Lung (tissue), 12 donors: ENCODE data around the gene CPS1. TPM values are rescaled to one million over a fixed set of nuclear protein-coding genes. Genes with fewer than 3 reads are reported as not detected.
A peak's percentile ranks its signal among the peaks of the same experiment; 100 is the strongest.

Experiments used
- ATAC-seq: fragments of 200-7000 bp; cut with Tn5 transposase; one replicate; pipeline ENCODE4 v1.9.1; 2020; ENCODE audit warnings: moderate number of reproducible peaks; ENCODE audit not compliant: insufficient read depth, low FRiP score
- DNase-seq, 3 donors: peaks; one replicate each; pipeline ENCODE4 v3.0.0-alpha.2; 2013 to 2017
- H3K27ac ChIP-seq, 2 donors: one replicate each; pipeline ENCODE4 v1.5.1; 2013; ENCODE audit warnings: mild to moderate bottlenecking in 2 of 2, moderate library complexity in 2 of 2, control low read depth in 1 of 2, inconsistent platforms in 1 of 2, low read depth in 1 of 2, low read length in 1 of 2
- H3K27me3 ChIP-seq, 3 donors: one replicate each; pipeline ENCODE4 v1.5.1; 2013; ENCODE audit warnings: low read length in 2 of 3; ENCODE audit not compliant: control insufficient read depth in 3 of 3, insufficient read depth in 3 of 3
- H3K36me3 ChIP-seq, 4 donors: one replicate each; pipeline ENCODE4 v1.5.1; 2013; ENCODE audit warnings: low read length in 4 of 4, mild to moderate bottlenecking in 1 of 4, moderate library complexity in 1 of 4; ENCODE audit not compliant: control insufficient read depth in 4 of 4, insufficient read depth in 4 of 4
- H3K4me1 ChIP-seq, 5 donors: one replicate each; pipeline ENCODE4 v1.5.1; 2013; ENCODE audit warnings: low read length in 5 of 5, mild to moderate bottlenecking in 2 of 5, moderate library complexity in 1 of 5; ENCODE audit not compliant: control insufficient read depth in 5 of 5, insufficient read depth in 5 of 5
- H3K4me3 ChIP-seq: one replicate; pipeline ENCODE4 v1.5.1; 2013; ENCODE audit warnings: mild to moderate bottlenecking, control low read depth, moderate library complexity
- H3K9ac ChIP-seq, 2 donors: one replicate each; pipeline ENCODE4 v1.5.1; 2013; ENCODE audit warnings: low read length in 2 of 2, control low read depth in 1 of 2; ENCODE audit not compliant: insufficient read depth in 1 of 2
- H3K9me3 ChIP-seq, 4 donors: one replicate each; pipeline ENCODE4 v1.5.1; 2013; ENCODE audit warnings: low read length in 3 of 4, mild to moderate bottlenecking in 1 of 4, moderate library complexity in 1 of 4; ENCODE audit not compliant: control insufficient read depth in 4 of 4, insufficient read depth in 3 of 4
- CTCF ChIP-seq: IDR thresholded peaks from 2 replicates; pipeline ENCODE4 v1.5.1; 2012; ENCODE audit warnings: mild to moderate bottlenecking; ENCODE audit errors: control extremely low read depth, extremely low read depth
- WGBS, 2 donors: extraction: QIAGEN DNeasy Blood & Tissue Kit; methylation state at CpG; one replicate each; pipeline ENCODE4 v1.1.7; 2013; 5-methylcytosine and 5-hydroxymethylcytosine counted together
- polyA plus RNA-seq, 2 donors: library from polyadenylated mRNA; stranded (reverse); fragments of 200-250 nt; gene quantifications; one replicate each; pipeline ENCODE4 v1.2.1, GENCODE V29; 2013
- total RNA-seq, 2 donors: library from RNA; depleted of rRNA in 1 of 2; stranded (reverse); fragments of >200 nt in 1 of 2; gene quantifications; one replicate each; pipeline ENCODE4 v1.2.1, GENCODE V29; 2014 to 2021
- donor health status: control.
- donor health status: control.
- donor health status: Bipolar disorder and iron deficiency.
- donor health status: healthy.
- donor health status: DM: yes; HTN: yes; CAD: no.

Gene CPS1
- total and polyA plus RNA-seq, 4 donors: 0.35 to 5.0 (median 1.9) TPM

DNA sequence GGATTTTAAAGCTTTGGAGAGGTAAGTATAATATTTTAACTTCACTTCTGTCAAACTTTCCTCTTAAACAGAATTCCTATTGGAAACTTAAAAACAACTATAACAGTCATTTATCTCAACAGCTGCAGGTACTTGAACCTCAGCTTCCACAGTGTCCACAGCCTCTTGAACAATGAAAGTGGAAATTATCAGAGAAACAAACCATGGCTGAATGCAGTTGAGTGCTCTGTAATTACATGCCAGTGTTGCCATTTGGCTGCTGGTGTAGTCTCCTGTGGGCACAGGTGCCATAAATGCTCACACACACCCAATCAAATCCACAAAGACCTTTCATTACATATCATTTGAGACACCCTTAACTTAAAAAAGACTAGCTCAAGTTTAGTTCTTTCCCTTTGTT lies 125.1 kb downstream of the CPS1 start:
- no peaks in the 10 kb centered on the region for H3K4me1 ChIP-seq
- no peak overlapping the region for H3K9ac ChIP-seq
- H3K9me3 ChIP-seq: no peaks in the 10 kb centered on the region
- TF ChIP-seq CTCF: no peak
- H3K27ac ChIP-seq: no peak overlapping the region
- no peaks in the 10 kb centered on the region for H3K27me3 ChIP-seq
- no peak overlapping the region for H3K4me3 ChIP-seq
- no peak for ATAC-seq
- peak in 1 of 3 donors; percentile 7 for DNase-seq
- no peaks in the 10 kb centered on the region for H3K36me3 ChIP-seq

DNA sequence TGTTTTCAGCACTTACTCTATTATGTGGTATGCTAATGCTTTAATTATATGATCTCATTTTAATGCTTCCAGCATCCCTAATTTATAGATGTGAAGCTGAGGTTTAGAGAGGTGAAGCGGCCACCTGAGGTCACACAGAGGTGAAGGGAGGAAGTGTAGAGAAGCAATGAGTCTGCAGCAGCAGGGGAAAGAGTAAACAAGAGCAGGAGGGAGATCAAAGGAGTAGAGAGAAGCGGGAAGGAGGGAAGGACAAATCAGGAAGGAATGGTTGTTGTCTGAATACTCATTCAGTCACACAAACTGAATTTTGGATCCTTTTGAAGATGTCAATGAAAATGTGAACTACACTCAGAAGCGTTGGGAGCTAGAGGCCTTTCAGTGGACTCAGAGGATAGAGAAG lies 130.0 kb downstream of the CPS1 start:
- H3K36me3 ChIP-seq: no peaks in the 10 kb centered on the region
- H3K27ac ChIP-seq: no peak overlapping the region
- WGBS, 2 donors: 78 to 83% methylated on average over 3 of the region's 3 CpGs
- no peak for TF ChIP-seq CTCF
- DNase-seq (no peak), ATAC-seq (no peak)
- H3K27me3 ChIP-seq: no peaks in the 10 kb centered on the region
- no peak overlapping the region for H3K4me3 ChIP-seq
- H3K9ac ChIP-seq: no peak overlapping the region
- no peaks in the 10 kb centered on the region for H3K9me3 ChIP-seq
- peaks cover 0 to 5% (median 0%) of the 10 kb centered on the region in 5 donors for H3K4me1 ChIP-seq

DNA sequence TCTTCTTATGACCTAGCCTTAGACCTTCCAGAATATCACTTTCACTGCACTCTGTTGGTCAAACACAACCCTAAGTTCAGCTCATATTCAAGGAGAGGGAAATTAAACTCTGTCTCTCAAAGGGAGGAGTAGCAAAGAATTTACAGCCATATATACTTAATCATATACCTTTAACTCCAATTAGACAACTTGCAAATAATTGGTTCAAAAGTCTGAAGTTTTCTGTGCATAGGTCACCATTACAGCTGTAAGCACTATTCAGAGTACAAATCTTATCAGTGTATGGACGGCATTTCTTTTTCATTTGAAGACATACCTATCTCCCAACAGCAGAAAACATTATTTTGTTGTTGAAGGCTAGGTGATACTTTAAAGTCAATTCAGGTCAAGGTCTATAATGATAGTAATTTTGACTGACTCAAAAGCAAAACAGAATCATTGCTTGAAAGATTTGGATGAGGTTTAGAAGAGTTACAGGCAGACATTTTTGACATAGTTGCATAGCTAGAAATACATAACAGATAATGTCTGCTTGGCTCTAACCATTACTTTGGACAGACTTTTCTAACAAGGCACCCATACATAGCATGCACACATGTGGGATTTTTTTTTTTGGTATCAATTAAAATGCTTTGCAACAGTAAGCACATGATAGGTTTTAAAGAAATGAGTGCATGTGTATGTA lies 131.5 kb downstream of the CPS1 start:
- 81 to 86% methylated on average over 1 of the region's 1 CpG for WGBS, 2 donors
- no peak overlapping the region for H3K27ac ChIP-seq
- TF ChIP-seq CTCF: no peak
- no peaks in the 10 kb centered on the region for H3K27me3 ChIP-seq
- no peak overlapping the region for H3K9ac ChIP-seq
- ATAC-seq (no peak), DNase-seq (no peak)
- H3K36me3 ChIP-seq: no peaks in the 10 kb centered on the region
- peaks cover 0 to 5% (median 0%) of the 10 kb centered on the region in 5 donors for H3K4me1 ChIP-seq
- H3K4me3 ChIP-seq: no peak overlapping the region
- no peaks in the 10 kb centered on the region for H3K9me3 ChIP-seq

DNA sequence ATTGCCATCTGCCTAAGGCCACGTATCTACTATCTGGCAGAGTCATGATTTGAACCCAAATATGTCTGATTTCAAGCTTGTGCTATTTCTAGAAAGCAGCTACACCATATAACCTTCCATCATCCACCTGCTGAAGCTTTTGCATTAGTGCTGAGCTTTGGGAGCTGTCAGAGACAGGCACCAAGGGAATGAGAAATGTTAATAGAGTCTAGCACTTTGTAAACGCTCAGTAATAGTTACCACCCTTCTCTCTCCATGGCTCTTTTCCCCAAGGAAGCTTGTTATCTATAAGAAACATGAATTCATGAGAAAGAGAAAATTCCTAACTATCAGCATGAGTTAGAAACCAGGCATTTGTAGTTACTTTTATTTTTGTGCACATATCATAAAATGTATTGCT lies 151.5 kb downstream of the CPS1 start:
- ATAC-seq (no peak), DNase-seq (no peak)
- WGBS, 2 donors: 76 to 88% methylated on average over 2 of the region's 2 CpGs

More for the DNA sequence above, 151.5 kb downstream of the CPS1 start:
- Histone ChIP-seq H3K36me3 (no peaks in the 10 kb centered on the region), H3K4me1 (no peaks in the 10 kb centered on the region), H3K9me3 (no peaks in the 10 kb centered on the region), H3K27ac (no peak overlapping the region), H3K27me3 (no peaks in the 10 kb centered on the region), H3K4me3 (no peak overlapping the region), H3K9ac (no peak overlapping the region)
- no peak for TF ChIP-seq CTCF
